Measurements from ENCODE around the gene EMSY. TPM values are rescaled to one million over a fixed set of nuclear protein-coding genes. Genes with fewer than 3 reads are reported as not detected.

EMSY gene
- total and polyA plus RNA-seq, 7 experiments from 2014 or later: 25.9 to 49.0 (median 35.7) TPM

DNA sequence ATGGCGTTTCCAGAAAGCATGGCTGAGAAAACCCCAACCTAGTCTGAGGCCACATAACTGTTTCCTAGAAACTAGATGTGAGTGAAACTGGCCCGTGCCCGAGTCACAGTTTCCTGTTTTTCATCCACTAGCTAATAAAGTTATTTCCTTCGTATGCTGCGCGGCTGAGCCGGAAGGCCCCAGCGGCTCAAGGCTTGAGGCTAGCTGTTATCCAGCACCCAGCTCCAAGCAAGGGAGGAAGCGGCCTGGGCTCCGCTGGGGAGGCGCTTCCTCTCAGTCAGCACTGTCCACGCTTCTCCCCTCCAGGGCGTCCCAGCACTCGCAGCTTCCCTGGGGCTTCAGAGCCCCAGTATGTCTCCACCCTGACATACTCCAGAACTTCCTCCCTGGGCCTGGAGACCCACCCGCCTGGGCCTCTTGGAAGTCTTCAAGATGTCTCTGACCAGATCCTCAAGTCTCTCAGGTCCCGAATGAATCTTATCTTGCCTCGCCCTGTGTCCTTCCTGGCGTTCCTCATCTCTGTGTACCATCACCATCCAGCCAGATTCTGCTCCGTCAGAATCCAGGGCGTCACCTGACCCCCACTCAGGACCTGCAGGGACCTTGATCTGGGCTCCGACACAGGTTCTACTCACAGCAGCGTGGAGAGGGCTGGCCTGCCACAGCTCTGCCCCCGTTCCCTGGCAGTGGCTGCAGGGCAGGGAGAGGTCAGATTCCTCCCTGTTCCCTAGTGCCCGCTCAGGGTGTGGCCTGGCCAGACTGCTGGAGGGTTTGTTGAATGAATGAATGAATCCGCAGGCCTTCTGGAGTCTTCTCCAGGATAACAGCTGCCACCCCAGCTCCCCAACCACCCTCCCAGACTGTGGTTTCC is 143.9 kb downstream of the EMSY start:
- peak in 1 of 9 donors; percentile 48 for DNase-seq
- Histone ChIP-seq H3K27ac (ENCODE audit: low read depth, low read length) (no peak overlapping the region), H3K4me1 (ENCODE audit: control insufficient read depth in 2 of 2, insufficient read depth in 2 of 2, low read length in 2 of 2) (no peaks in the 10 kb centered on the region), H3K27me3 (ENCODE audit: control insufficient read depth in 2 of 2, insufficient read depth in 2 of 2, low read length in 2 of 2) (no peaks in the 10 kb centered on the region), H3K36me3 (ENCODE audit: control insufficient read depth in 2 of 3, insufficient read depth in 3 of 3, low read length in 3 of 3) (no peaks in the 10 kb centered on the region), H3K4me3 (ENCODE audit: low read length) (no peak overlapping the region), H3K9me3 (ENCODE audit: control insufficient read depth in 2 of 3, low read length in 3 of 3) (no peaks in the 10 kb centered on the region)
- H3K4me1 Mint-ChIP-seq: peaks cover 0 to 68% (median 0%) of the 10 kb centered on the region in 7 donors
- ChIA-PET CTCF (no interaction called here), POLR2A (no interaction called here)
- peak overlapping the region in 1 of 10 donors; percentile 21 for H3K4me3 Mint-ChIP-seq
- H3K27me3 Mint-ChIP-seq: peaks cover 0 to 20% (median 0%) of the 10 kb centered on the region in 5 donors
- intact Hi-C loops (cut with micrococcal nuclease): loop anchor here in 1 of 2 donors (2.0 kb wide), 1 partner anchor 40 kb away; no protein-coding TSS in a partner anchor
- H3K27ac Mint-ChIP-seq: peak overlapping the region in 1 of 9 donors; percentile 92
- H3K9me3 Mint-ChIP-seq: peaks cover 0 to 8% (median 0%) of the 10 kb centered on the region in 11 donors
- peaks cover 0 to 20% (median 0%) of the 10 kb centered on the region in 5 donors for H3K36me3 Mint-ChIP-seq
- peak; percentile 83 for ATAC-seq

GRCh38 chr11:76589477-76589876 is 144.7 kb downstream of the EMSY start:
- no peaks in the 10 kb centered on the region for H3K36me3 ChIP-seq (ENCODE audit: control insufficient read depth in 2 of 3, insufficient read depth in 3 of 3, low read length in 3 of 3)
- POLR2A ChIA-PET: no interaction called here
- peaks cover 0 to 22% (median 0%) of the 10 kb centered on the region in 5 donors for H3K36me3 Mint-ChIP-seq
- peaks cover 0 to 71% (median 0%) of the 10 kb centered on the region in 7 donors for H3K4me1 Mint-ChIP-seq
- no peak overlapping the region for H3K27ac ChIP-seq (ENCODE audit: low read depth, low read length)
- no peaks in the 10 kb centered on the region for H3K4me1 ChIP-seq (ENCODE audit: control insufficient read depth in 2 of 2, insufficient read depth in 2 of 2, low read length in 2 of 2)
- peaks cover 0 to 10% (median 0%) of the 10 kb centered on the region in 11 donors for H3K9me3 Mint-ChIP-seq
- H3K27me3 ChIP-seq (ENCODE audit: control insufficient read depth in 2 of 2, insufficient read depth in 2 of 2, low read length in 2 of 2): no peaks in the 10 kb centered on the region
- peak overlapping the region in 1 of 9 donors; percentile 92 for H3K27ac Mint-ChIP-seq
- no peaks in the 10 kb centered on the region for H3K9me3 ChIP-seq (ENCODE audit: control insufficient read depth in 2 of 3, low read length in 3 of 3)
- H3K4me3 Mint-ChIP-seq: peak overlapping the region in 1 of 10 donors; percentile 33
- ATAC-seq (no peak), DNase-seq (no peak)
- peaks cover 0 to 20% (median 0%) of the 10 kb centered on the region in 5 donors for H3K27me3 Mint-ChIP-seq
- intact Hi-C loops (cut with micrococcal nuclease): loop anchor here in 1 of 2 donors (2.0 kb wide), 1 partner anchor 39 kb away; no protein-coding TSS in a partner anchor
- H3K4me3 ChIP-seq (ENCODE audit: low read length): no peak overlapping the region
- CTCF ChIA-PET: no interaction called here

- Mint-ChIP-seq H3K27me3 (peaks cover 0 to 20% (median 0%) of the 10 kb centered on the region in 5 donors), H3K4me1 (peaks cover 0 to 77% (median 0%) of the 10 kb centered on the region in 7 donors), H3K36me3 (peaks cover 0 to 25% (median 0%) of the 10 kb centered on the region in 5 donors), H3K4me3 (no peak overlapping the region), H3K9me3 (peaks cover 0 to 14% (median 0%) of the 10 kb centered on the region in 11 donors), H3K27ac (peak overlapping the region in 1 of 9 donors; percentile 92)
- Histone ChIP-seq H3K9me3 (ENCODE audit: control insufficient read depth in 2 of 3, low read length in 3 of 3) (no peaks in the 10 kb centered on the region), H3K4me1 (ENCODE audit: control insufficient read depth in 2 of 2, insufficient read depth in 2 of 2, low read length in 2 of 2) (no peaks in the 10 kb centered on the region), H3K36me3 (ENCODE audit: control insufficient read depth in 2 of 3, insufficient read depth in 3 of 3, low read length in 3 of 3) (no peaks in the 10 kb centered on the region), H3K27ac (ENCODE audit: low read depth, low read length) (no peak overlapping the region), H3K4me3 (ENCODE audit: low read length) (no peak overlapping the region), H3K27me3 (ENCODE audit: control insufficient read depth in 2 of 2, insufficient read depth in 2 of 2, low read length in 2 of 2) (no peaks in the 10 kb centered on the region)
- DNase-seq (peak in 1 of 9 donors; percentile 15), ATAC-seq (no peak)
- ChIA-PET CTCF (no interaction called here), POLR2A (no interaction called here)
- intact Hi-C loops (cut with micrococcal nuclease): loop anchor here in 1 of 2 donors (2.0 kb wide), 1 partner anchor 39 kb away; no protein-coding TSS in a partner anchor
These were observed 145.4 kb downstream of the EMSY start for GRCh38 chr11:76589964-76590950.

DNA sequence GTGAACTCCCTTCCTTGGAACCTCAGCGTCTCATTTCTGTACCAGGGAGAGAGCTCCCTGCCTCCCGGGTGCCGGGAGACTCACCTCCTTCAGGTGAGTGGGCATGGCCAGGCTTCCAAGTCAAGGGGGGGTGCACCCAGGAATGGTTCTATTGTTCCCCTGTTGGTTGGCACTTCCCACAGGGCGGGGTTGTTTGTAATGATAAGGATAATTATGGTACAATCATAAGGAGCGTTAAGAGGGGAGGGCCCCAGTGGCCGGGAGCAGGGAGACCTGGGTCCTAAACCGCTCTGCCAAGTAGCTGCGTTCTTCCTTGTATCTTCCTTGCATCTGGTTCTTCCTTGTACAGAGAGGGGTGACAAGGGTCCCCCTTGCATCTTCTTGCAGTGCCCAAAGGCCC is 146.6 kb downstream of the EMSY start:
- CTCF ChIA-PET: no interaction called here

GRCh38 chr11:76592025-76592914 is 147.5 kb downstream of the EMSY start:
- peak overlapping the region in 1 of 9 donors; percentile 66 for H3K27ac Mint-ChIP-seq
- H3K36me3 Mint-ChIP-seq: peaks cover 0 to 20% (median 0%) of the 10 kb centered on the region in 5 donors
- no peak for ATAC-seq
- H3K4me1 Mint-ChIP-seq: peaks cover 0 to 78% (median 0%) of the 10 kb centered on the region in 7 donors
- Histone ChIP-seq H3K36me3 (ENCODE audit: control insufficient read depth in 2 of 3, insufficient read depth in 3 of 3, low read length in 3 of 3) (no peaks in the 10 kb centered on the region), H3K27ac (ENCODE audit: low read depth, low read length) (no peak overlapping the region), H3K9me3 (ENCODE audit: control insufficient read depth in 2 of 3, low read length in 3 of 3) (no peaks in the 10 kb centered on the region), H3K4me3 (ENCODE audit: low read length) (no peak overlapping the region), H3K4me1 (ENCODE audit: control insufficient read depth in 2 of 2, insufficient read depth in 2 of 2, low read length in 2 of 2) (no peaks in the 10 kb centered on the region), H3K27me3 (ENCODE audit: control insufficient read depth in 2 of 2, insufficient read depth in 2 of 2, low read length in 2 of 2) (no peaks in the 10 kb centered on the region)
- peaks cover 0 to 20% (median 0%) of the 10 kb centered on the region in 5 donors for H3K27me3 Mint-ChIP-seq
- H3K9me3 Mint-ChIP-seq: peaks cover 0 to 9% (median 0%) of the 10 kb centered on the region in 11 donors
- ChIA-PET CTCF (no interaction called here), POLR2A (no interaction called here)
- intact Hi-C loops (cut with micrococcal nuclease): no loop called here
- peak overlapping the region in 1 of 10 donors; percentile 39 for H3K4me3 Mint-ChIP-seq
- peak in 1 of 9 donors; percentile 22 for DNase-seq

More for the DNA sequence above, 146.6 kb downstream of the EMSY start:
- no peak overlapping the region for H3K4me3 ChIP-seq (ENCODE audit: low read length)
- H3K4me1 ChIP-seq (ENCODE audit: control insufficient read depth in 2 of 2, insufficient read depth in 2 of 2, low read length in 2 of 2): no peaks in the 10 kb centered on the region
- H3K27me3 ChIP-seq (ENCODE audit: control insufficient read depth in 2 of 2, insufficient read depth in 2 of 2, low read length in 2 of 2): no peaks in the 10 kb centered on the region
- H3K36me3 Mint-ChIP-seq: peaks cover 0 to 20% (median 0%) of the 10 kb centered on the region in 5 donors
- peaks cover 0 to 9% (median 0%) of the 10 kb centered on the region in 11 donors for H3K9me3 Mint-ChIP-seq
- H3K36me3 ChIP-seq (ENCODE audit: control insufficient read depth in 2 of 3, insufficient read depth in 3 of 3, low read length in 3 of 3): no peaks in the 10 kb centered on the region
- intact Hi-C loops (cut with micrococcal nuclease): no loop called here
- H3K4me3 Mint-ChIP-seq: peak overlapping the region in 1 of 10 donors; percentile 6
- H3K27ac ChIP-seq (ENCODE audit: low read depth, low read length): no peak overlapping the region
- peak overlapping the region in 1 of 9 donors; percentile 66 for H3K27ac Mint-ChIP-seq
- ATAC-seq (no peak), DNase-seq (peak in 1 of 9 donors; percentile 19)
- H3K4me1 Mint-ChIP-seq: peaks cover 0 to 75% (median 0%) of the 10 kb centered on the region in 7 donors
- POLR2A ChIA-PET: no interaction called here
- peaks cover 0 to 20% (median 0%) of the 10 kb centered on the region in 5 donors for H3K27me3 Mint-ChIP-seq
- no peaks in the 10 kb centered on the region for H3K9me3 ChIP-seq (ENCODE audit: control insufficient read depth in 2 of 3, low read length in 3 of 3)

Data from naive thymus-derived CD4-positive, alpha-beta T cell (primary cell).